IMR-90 (cell line): Measurements from ENCODE around the gene PSG1. TPM values are rescaled to one million over a fixed set of nuclear protein-coding genes. Genes with fewer than 3 reads are reported as not detected.
A peak's percentile ranks its signal among the peaks of the same experiment; 100 is the strongest.

ENCODE experiments used
- ATAC-seq: fragments of 200-7000 bp; cut with Tn5 transposase; 2 replicates; pipeline ENCODE4 v1.9.1; 2020; ENCODE audit warnings: low read depth, mild to moderate bottlenecking, moderate library complexity
- BruUV-seq: library from RNA; stranded (reverse); fragments of 400-500 nt; replicated peaks from 2 replicates; lab custom pipeline; 2021; lab: Mats Ljungman, UMichigan
- CTCF ChIA-PET: fragments of 300-600 bp; formaldehyde crosslinking; extraction: SDS; loops from one replicate; lab custom pipeline; 2021; ENCODE audit warnings: antibody characterized with exemption; lab: Yijun Ruan, JAX
- POLR2A ChIA-PET: fragments of 300-600 bp; sonication (Branson Sonifier 250); formaldehyde crosslinking; loops from one replicate; lab custom pipeline; 2022; ENCODE audit warnings: antibody characterized with exemption; ENCODE audit not compliant: unreplicated experiment; lab: Charles Lee
- DNase-seq: peaks from one replicate; pipeline ENCODE4 v3.0.0; 2013
- H2AFZ ChIP-seq: replicated peaks from 2 replicates; pipeline ENCODE3; 2013; ENCODE audit warnings: low read length, mild to moderate bottlenecking; ENCODE audit not compliant: poor library complexity
- H2AK5ac ChIP-seq: 2 replicates; pipeline ENCODE4 v1.6.1; 2013; ENCODE audit warnings: low read depth, low read length, inconsistent platforms
- H2AK9ac ChIP-seq: replicated peaks from 2 replicates; pipeline ENCODE3; 2013; ENCODE audit warnings: mild to moderate bottlenecking, low read depth, low read length, moderate library complexity; ENCODE audit not compliant: poor library complexity
- H2BK120ac ChIP-seq: 2 replicates; pipeline ENCODE4 v1.6.1; 2013; ENCODE audit warnings: low read depth, low read length, inconsistent platforms
- H2BK15ac ChIP-seq: 3 replicates; pipeline ENCODE4 v1.6.1; 2013; ENCODE audit warnings: low read depth, low read length, inconsistent platforms
- H2BK20ac ChIP-seq: 2 replicates; pipeline ENCODE4 v1.6.1; 2013; ENCODE audit warnings: low read depth, mild to moderate bottlenecking, inconsistent platforms, low read length, moderate library complexity
- H2BK5ac ChIP-seq: 2 replicates; pipeline ENCODE4 v1.6.1; 2013; ENCODE audit warnings: mild to moderate bottlenecking, low read depth, low read length, inconsistent platforms; ENCODE audit not compliant: poor library complexity, severe bottlenecking
- H3K14ac ChIP-seq: replicated peaks from 2 replicates; pipeline ENCODE4 v1.6.1; 2013; ENCODE audit warnings: low read depth, low read length, inconsistent platforms
- H3K18ac ChIP-seq: 2 replicates; pipeline ENCODE4 v1.6.1; 2013; ENCODE audit warnings: low read depth, low read length, control low read depth
- H3K23ac ChIP-seq: 2 replicates; pipeline ENCODE4 v1.6.1; 2013; ENCODE audit warnings: low read depth, low read length, inconsistent platforms
- H3K27ac ChIP-seq: 2 replicates; pipeline ENCODE4 v1.5.1; 2013; ENCODE audit warnings: mild to moderate bottlenecking, control low read depth, low read length; ENCODE audit not compliant: insufficient read depth
- H3K27me3 ChIP-seq: 2 replicates; pipeline ENCODE4 v1.6.1; 2013; ENCODE audit warnings: low read length; ENCODE audit not compliant: control insufficient read depth, insufficient read depth
- H3K36me3 ChIP-seq: 2 replicates; pipeline ENCODE4 v1.6.1; 2013; ENCODE audit warnings: low read length, mixed read lengths; ENCODE audit not compliant: control insufficient read depth, insufficient read depth
- H3K4ac ChIP-seq: 2 replicates; pipeline ENCODE4 v1.6.1; 2013; ENCODE audit warnings: low read depth, low read length, inconsistent platforms
- H3K4me1 ChIP-seq: 2 replicates; pipeline ENCODE4 v1.6.1; 2013; ENCODE audit warnings: low read length, mixed read lengths; ENCODE audit not compliant: control insufficient read depth, insufficient read depth
- H3K4me2 ChIP-seq: 2 replicates; pipeline ENCODE4 v1.6.1; 2013; ENCODE audit warnings: low read depth, mild to moderate bottlenecking, control low read depth, low read length, moderate library complexity
- H3K4me3 ChIP-seq: 2 replicates; pipeline ENCODE4 v1.5.1; 2013; ENCODE audit warnings: low read depth, mild to moderate bottlenecking, control low read depth, low read length, moderate library complexity; ENCODE audit not compliant: insufficient read depth
- H3K56ac ChIP-seq: 2 replicates; pipeline ENCODE4 v1.6.1; 2013; ENCODE audit warnings: low read length, inconsistent platforms; ENCODE audit not compliant: insufficient read depth; ENCODE audit errors: extremely low read depth
- H3K79me1 ChIP-seq, 2 experiments: 2 replicates each; pipeline ENCODE4 v1.6.1; 2013; ENCODE audit warnings: low read length in 2 of 2, inconsistent platforms in 1 of 2, low read depth in 1 of 2
- H3K9ac ChIP-seq: 2 replicates; pipeline ENCODE4 v1.6.1; 2013; ENCODE audit warnings: low read depth, low read length, control low read depth
- H3K9me1 ChIP-seq: 2 replicates; pipeline ENCODE4 v1.6.1; 2013; ENCODE audit warnings: low read length, inconsistent platforms; ENCODE audit not compliant: insufficient read depth
- H3K9me3 ChIP-seq: 2 replicates; pipeline ENCODE4 v1.6.1; 2013; ENCODE audit warnings: low read length; ENCODE audit not compliant: control insufficient read depth, insufficient read depth
- H4K20me1 ChIP-seq: 2 replicates; pipeline ENCODE4 v1.6.1; 2013; ENCODE audit warnings: low read length, inconsistent platforms; ENCODE audit not compliant: insufficient read depth
- H4K5ac ChIP-seq: 2 replicates; pipeline ENCODE4 v1.6.1; 2013; ENCODE audit warnings: mild to moderate bottlenecking, low read depth, low read length, control low read depth
- H4K8ac ChIP-seq, 2 experiments: 2 replicates each; pipeline ENCODE4 v1.6.1; 2013; ENCODE audit warnings: low read depth in 2 of 2, low read length in 2 of 2, control low read depth in 1 of 2, inconsistent platforms in 1 of 2
- H4K91ac ChIP-seq: 2 replicates; pipeline ENCODE4 v1.6.1; 2013; ENCODE audit warnings: low read depth, low read length, inconsistent platforms; ENCODE audit not compliant: insufficient read depth
- BHLHE40 ChIP-seq: fragments of 150-350 bp; IDR thresholded peaks from 2 replicates; pipeline ENCODE4 v1.6.1; 2016; ENCODE audit warnings: mild to moderate bottlenecking, low read depth, low read length
- CEBPB ChIP-seq: IDR thresholded peaks from 2 replicates; pipeline ENCODE4 v1.6.1; 2012; ENCODE audit warnings: low read depth, low read length, improper control_type of control experiment
- CHD1 ChIP-seq: IDR thresholded peaks from 2 replicates; pipeline ENCODE4 v1.6.1; 2012; ENCODE audit warnings: low read depth, low read length, improper control_type of control experiment
- ELK1 ChIP-seq: fragments of 150-350 bp; IDR thresholded peaks from 2 replicates; pipeline ENCODE4 v1.6.1; 2016; ENCODE audit warnings: low read depth, mild to moderate bottlenecking, low read length, moderate library complexity, borderline replicate concordance
- FOS ChIP-seq: fragments of 150-350 bp; IDR thresholded peaks from 2 replicates; pipeline ENCODE4 v1.6.1; 2016; ENCODE audit warnings: low read depth, low read length
- MAFK ChIP-seq: IDR thresholded peaks from 2 replicates; pipeline ENCODE4 v1.6.1; 2012; ENCODE audit warnings: low read depth, low read length, improper control_type of control experiment
- MAZ ChIP-seq: IDR thresholded peaks from 2 replicates; pipeline ENCODE4 v1.6.1; 2012; ENCODE audit warnings: low read depth, mild to moderate bottlenecking, low read length, improper control_type of control experiment, moderate library complexity, borderline replicate concordance
- MXI1 ChIP-seq: IDR thresholded peaks from 2 replicates; pipeline ENCODE4 v1.6.1; 2012; ENCODE audit warnings: low read depth, mild to moderate bottlenecking, low read length, moderate library complexity, borderline replicate concordance
- NFE2L2 ChIP-seq: fragments of 150-350 bp; IDR thresholded peaks from 2 replicates; pipeline ENCODE4 v1.6.1; 2016; ENCODE audit warnings: low read depth, mild to moderate bottlenecking, low read length
- POLR2A ChIP-seq: IDR thresholded peaks from 2 replicates; pipeline ENCODE4 v1.6.1; 2012; ENCODE audit warnings: mild to moderate bottlenecking, low read depth, low read length
- RAD21 ChIP-seq: IDR thresholded peaks from 2 replicates; pipeline ENCODE4 v1.6.1; 2012; ENCODE audit warnings: low read length, improper control_type of control experiment
- RCOR1 ChIP-seq: IDR thresholded peaks from 2 replicates; pipeline ENCODE4 v1.6.1; 2012; ENCODE audit warnings: mild to moderate bottlenecking, low read length, improper control_type of control experiment; ENCODE audit not compliant: insufficient replicate concordance
- RFX5 ChIP-seq: IDR thresholded peaks from 2 replicates; pipeline ENCODE4 v1.8.0; 2012; ENCODE audit warnings: low read depth, mild to moderate bottlenecking, low read length, moderate library complexity
- USF2 ChIP-seq: fragments of 150-350 bp; IDR thresholded peaks from 2 replicates; pipeline ENCODE4 v1.6.1; 2017; ENCODE audit warnings: mild to moderate bottlenecking, antibody characterized with exemption, low read length, low read depth
- WGBS, 2 experiments: methylation state at CpG; one replicate each; pipeline versions ENCODE4 v1.1.5 to v1.1.7; 2013; ENCODE audit warnings: missing lambda C conversion rate in 2 of 2; ENCODE audit not compliant: insufficient read length in 1 of 2; ENCODE audit errors: extremely low coverage in 2 of 2; 5-methylcytosine and 5-hydroxymethylcytosine counted together
- dilution Hi-C: fragments of 300-500 bp; cut with HindIII; formaldehyde crosslinking; loops from one replicate; pipeline ENCODE4 v1.14.3; 2018; ENCODE audit warnings: low sequenced_read_pairs; ENCODE audit not compliant: unreplicated experiment
- in situ Hi-C: fragments of 300-500 bp; cut with MboI; formaldehyde crosslinking; loops from 3 replicates; pipeline ENCODE4 v1.14.3; 2019; ENCODE audit warnings: low sequenced_read_pairs, inconsistent platforms, mixed read lengths
- intact Hi-C: fragments of 100-400 bp; cut with micrococcal nuclease; formaldehyde crosslinking; loops from 2 replicates; pipeline ENCODE4 v1.10.0; 2022
- polyA plus RNA-seq, 3 experiments: library from polyadenylated mRNA; depleted of rRNA; stranded (reverse); fragments of >200 nt; gene quantifications; 2 replicates each; pipeline ENCODE4 v1.2.3, GENCODE V29; 2012; ENCODE audit warnings: low replicate concordance in 1 of 3
- total RNA-seq: library from RNA; depleted of rRNA; stranded (reverse); fragments of >200 nt; gene quantifications from 2 replicates; pipeline ENCODE4 v1.2.3, GENCODE V29; 2012

The PSG1 gene
- total and polyA plus RNA-seq, 2 of the 4 experiments (the other 2 are of a cell fraction), result 0.90 to 2.5 TPM

GRCh38 chr19:42831221-42832019 is 48.1 kb downstream of the PSG1 start:
- no TSS peak for BruUV-seq
- intact Hi-C loops, result no loop called here
- in situ Hi-C loops, result no loop called here
- TF ChIP-seq POLR2A (no peak), FOS (no peak), MXI1 (no peak), MAFK (no peak), MAZ (no peak), RFX5 (no peak), NFE2L2 (no peak), ELK1 (no peak), CEBPB (no peak), BHLHE40 (no peak), RAD21 (no peak), USF2 (no peak), CHD1 (no peak), RCOR1 (no peak)

More at GRCh38 chr19:42831221-42832019, 48.1 kb downstream of the PSG1 start:
- H2BK5ac ChIP-seq, result peak overlapping the region; percentile 81
- H3K4me2 ChIP-seq, result peak overlapping the region; percentile 12; the same call in 1 of the 2 replicates
- no peaks in the 10 kb centered on the region for H3K36me3 ChIP-seq
- H4K91ac ChIP-seq, result peak overlapping the region; percentile 69
- ChIA-PET CTCF (no interaction called here), POLR2A (no interaction called here)
- peak overlapping the region; percentile 88 for H2BK15ac ChIP-seq
- DNase-seq, result no peak
- no peaks in the 10 kb centered on the region for H3K79me1 ChIP-seq
- H3K23ac ChIP-seq, result 0 out of 2 replicates have a peak overlapping the region, but pooled peaks have one; percentile 2
- H3K9me3 ChIP-seq, result no peaks in the 10 kb centered on the region
- H3K4me3 ChIP-seq, result no peak overlapping the region
- H3K9me1 ChIP-seq, result 0 out of 2 replicates have a peak, but pooled peaks cover 4% of the 10 kb centered on the region
- H3K18ac ChIP-seq, result peak overlapping the region; percentile 86; the same call in 1 of the 2 replicates
- no peak for ATAC-seq
- WGBS, 2 experiments, result 60% methylated on average over 1 of the region's 1 CpG; no CpG with 5 or more reads in 1 of the 2 experiments
- H2AK5ac ChIP-seq, result peak overlapping the region; percentile 74; the same call in 1 of the 2 replicates
- peak overlapping the region; percentile 80 for H2BK120ac ChIP-seq
- no peaks in the 10 kb centered on the region for H4K20me1 ChIP-seq
- H3K9ac ChIP-seq, result no peak overlapping the region
- dilution Hi-C loops, result no loop called here
- peak overlapping the region; percentile 18; the same call in 1 of the 2 replicates for H3K56ac ChIP-seq
- H2BK20ac ChIP-seq, result peak overlapping the region; percentile 84
- no peak overlapping the region for H2AK9ac ChIP-seq
- no peak overlapping the region; the same call in 1 of the 2 replicates for H3K27ac ChIP-seq
- H4K5ac ChIP-seq, result peak overlapping the region; percentile 61; the same call in 1 of the 2 replicates
- no peaks in the 10 kb centered on the region for H3K27me3 ChIP-seq
- H3K4me1 ChIP-seq, result peaks cover 4% of the 10 kb centered on the region
- H4K8ac ChIP-seq, result peak overlapping the region; percentile 36 to 52; a peak in 2 of 4 replicates
- H3K14ac ChIP-seq, result peak overlapping the region; percentile 48; the same call in 1 of the 2 replicates
- no peak overlapping the region for H2AFZ ChIP-seq
- peak overlapping the region; percentile 76 for H3K4ac ChIP-seq
